WTC11 (cell line): ENCODE measurements around the gene WDR62. TPM values are rescaled to one million over a fixed set of nuclear protein-coding genes. Genes with fewer than 3 reads are reported as not detected.
A peak's percentile ranks its signal among the peaks of the same experiment; 100 is the strongest.

Experiments used
- ATAC-seq: fragments of 200-7000 bp; cut with Tn5 transposase; 2 replicates; pipeline ENCODE4 v1.10.0; 2021; ENCODE audit warnings: mild to moderate bottlenecking, moderate library complexity
- CTCF ChIA-PET: fragments of 300-600 bp; sonication (Branson Sonifier 250); formaldehyde crosslinking; loops from one replicate; lab custom pipeline; 2021; ENCODE audit warnings: antibody characterized with exemption; lab: Charles Lee
- POLR2A ChIA-PET: fragments of 350-600 bp; sonication (Branson Sonifier 250); formaldehyde crosslinking; loops from one replicate; lab custom pipeline; 2021; ENCODE audit warnings: antibody characterized with exemption; lab: Charles Lee
- DNase-seq: peaks from one replicate; pipeline ENCODE4 v3.0.0; 2021; ENCODE audit warnings: low spot score
- H3K27ac Mint-ChIP-seq: 2 replicates; pipeline ENCODE4 v1.8.0; 2021; ENCODE audit warnings: mixed read lengths
- H3K27me3 Mint-ChIP-seq: 2 replicates; pipeline ENCODE4 v1.8.0; 2021; ENCODE audit warnings: low read depth, mild to moderate bottlenecking, moderate library complexity, mixed read lengths
- H3K36me3 Mint-ChIP-seq: 2 replicates; pipeline ENCODE4 v1.8.0; 2021; ENCODE audit warnings: mixed read lengths
- H3K4me1 Mint-ChIP-seq: 2 replicates; pipeline ENCODE4 v1.8.0; 2022; ENCODE audit warnings: mixed read lengths
- H3K4me3 Mint-ChIP-seq: 2 replicates; pipeline ENCODE4 v1.8.0; 2021; ENCODE audit warnings: mild to moderate bottlenecking, moderate library complexity, mixed read lengths
- H3K9me3 Mint-ChIP-seq: 2 replicates; pipeline ENCODE4 v1.8.0; 2021; ENCODE audit warnings: mixed read lengths
- ARID4B ChIP-seq: sonication (generic); formaldehyde crosslinking; IDR thresholded peaks from 2 replicates; pipeline ENCODE4 v1.8.0; 2023; ENCODE audit warnings: missing genetic modification reagents, mild to moderate bottlenecking, borderline replicate concordance
- CREM ChIP-seq: sonication (generic); formaldehyde crosslinking; IDR thresholded peaks from 2 replicates; pipeline ENCODE4 v1.8.1; 2022; ENCODE audit warnings: mild to moderate bottlenecking, missing genetic modification reagents, moderate library complexity
- FOXJ3 ChIP-seq: sonication (generic); formaldehyde crosslinking; IDR thresholded peaks from 2 replicates; pipeline ENCODE4 v1.9.0; 2021; ENCODE audit warnings: missing genetic modification reagents, mild to moderate bottlenecking, borderline replicate concordance
- FOXP4 ChIP-seq: sonication (generic); formaldehyde crosslinking; IDR thresholded peaks from 2 replicates; pipeline ENCODE4 v1.8.0; 2022; ENCODE audit warnings: mild to moderate bottlenecking, missing genetic modification reagents
- GTF2I ChIP-seq: fragments of 250-450 bp; sonication (Bioruptor Pico); conservative IDR thresholded peaks from 2 replicates; pipeline ENCODE4 v1.4.0; 2021; ENCODE audit warnings: mild to moderate bottlenecking
- JUN ChIP-seq: sonication (generic); formaldehyde crosslinking; IDR thresholded peaks from 2 replicates; pipeline ENCODE4 v1.8.0; 2023; ENCODE audit warnings: mild to moderate bottlenecking, missing genetic modification reagents
- NFE2L1 ChIP-seq: sonication (generic); formaldehyde crosslinking; IDR thresholded peaks from 2 replicates; pipeline ENCODE4 v1.8.1; 2023; ENCODE audit warnings: missing genetic modification reagents
- OVOL2 ChIP-seq: fragments of 250-450 bp; sonication (Bioruptor Pico); IDR thresholded peaks from 2 replicates; pipeline ENCODE4 v1.9.0; 2021; ENCODE audit warnings: mild to moderate bottlenecking, borderline replicate concordance
- SMAD4 ChIP-seq: sonication (generic); formaldehyde crosslinking; IDR thresholded peaks from 2 replicates; pipeline ENCODE4 v1.8.0; 2022; ENCODE audit warnings: mild to moderate bottlenecking, missing genetic modification reagents
- SP1 ChIP-seq: sonication (generic); formaldehyde crosslinking; conservative IDR thresholded peaks from 2 replicates; pipeline ENCODE4 v1.8.1; 2022; ENCODE audit warnings: missing genetic modification reagents
- TEAD1 ChIP-seq: sonication (generic); formaldehyde crosslinking; IDR thresholded peaks from 2 replicates; pipeline ENCODE4 v1.8.0; 2022; ENCODE audit warnings: mild to moderate bottlenecking, missing genetic modification reagents
- ZNF121 ChIP-seq: sonication (generic); formaldehyde crosslinking; IDR thresholded peaks from 2 replicates; pipeline ENCODE4 v1.8.0; 2023; ENCODE audit warnings: missing genetic modification reagents
- ZNF138 ChIP-seq: sonication (generic); formaldehyde crosslinking; conservative IDR thresholded peaks from 2 replicates; pipeline ENCODE4 v1.8.1; 2022; ENCODE audit warnings: mild to moderate bottlenecking, moderate library complexity, missing genetic modification reagents
- total RNA-seq: library from RNA; stranded (reverse); gene quantifications from 3 replicates; pipeline ENCODE4 v1.2.3, GENCODE V29; 2021
- TF ChIP-seq, protein P1 (sequence below): fragments of 250-450 bp; sonication (Bioruptor Pico); conservative IDR thresholded peaks from 2 replicates; pipeline ENCODE4 v1.9.0; 2021; ENCODE audit warnings: mild to moderate bottlenecking
- TF ChIP-seq, protein P2 (sequence below): fragments of 200-600 bp; IDR thresholded peaks from 2 replicates; pipeline ENCODE4 v1.8.0; 2022; ENCODE audit warnings: antibody characterized with exemption
- TF ChIP-seq, protein P3 (sequence below): fragments of 250-450 bp; sonication (Bioruptor Pico); IDR thresholded peaks from 2 replicates; pipeline ENCODE4 v1.8.0; 2021; ENCODE audit warnings: mild to moderate bottlenecking
- TF ChIP-seq, protein P4 (sequence below): sonication (generic); formaldehyde crosslinking; IDR thresholded peaks from 2 replicates; pipeline ENCODE4 v1.8.0; 2022; ENCODE audit warnings: mild to moderate bottlenecking, missing genetic modification reagents
- TF ChIP-seq, protein P5 (sequence below): sonication (generic); formaldehyde crosslinking; IDR thresholded peaks from 2 replicates; pipeline ENCODE4 v1.8.1; 2022; ENCODE audit warnings: mild to moderate bottlenecking, missing genetic modification reagents, moderate library complexity, borderline replicate concordance
- TF ChIP-seq, protein P6 (sequence below): sonication (generic); formaldehyde crosslinking; IDR thresholded peaks from 2 replicates; pipeline ENCODE4 v1.8.1; 2022; ENCODE audit warnings: low read depth, mild to moderate bottlenecking, moderate library complexity, missing genetic modification reagents, borderline replicate concordance

WDR62 gene
- total RNA-seq, 1 experiment from 2014 or later = 40.0 TPM

DNA sequence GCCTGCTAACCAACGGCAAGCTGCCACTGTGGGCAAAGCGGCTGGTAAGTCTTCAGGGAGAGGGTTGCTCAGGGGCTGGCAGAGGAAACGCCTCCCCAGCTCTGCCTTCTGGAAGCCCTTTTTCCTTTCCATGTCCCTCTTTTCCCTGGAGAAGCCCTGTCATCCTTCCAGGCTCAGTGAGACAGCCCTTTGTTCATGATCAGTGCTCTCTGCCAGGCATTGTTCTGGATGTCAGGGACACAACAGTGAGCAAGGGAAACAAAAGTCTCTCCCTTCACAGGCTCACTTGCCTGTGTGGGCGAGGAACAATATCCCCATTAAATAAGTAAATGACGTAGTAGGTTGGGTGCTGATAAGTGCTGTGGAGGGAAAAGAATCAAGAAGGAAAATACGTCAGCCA lies 42.3 kb downstream of the WDR62 start:
- no peak overlapping the region for H3K4me3 Mint-ChIP-seq
- ChIA-PET POLR2A (no interaction called here), CTCF (no interaction called here)
- no peak for TF ChIP-seq ZNF121
- no peak for TF ChIP-seq FOXJ3 (CRISPR knock-in tag)
- TF ChIP-seq FOXP4 (CRISPR knock-in tag) = no peak
- TF ChIP-seq SMAD4 (CRISPR knock-in tag) = no peak
- no peak for TF ChIP-seq ZNF138 (CRISPR knock-in tag)
- no peak for TF ChIP-seq OVOL2 (CRISPR knock-in tag)
- no peak for TF ChIP-seq SP1 (CRISPR knock-in tag)
- TF ChIP-seq, protein P1, sequence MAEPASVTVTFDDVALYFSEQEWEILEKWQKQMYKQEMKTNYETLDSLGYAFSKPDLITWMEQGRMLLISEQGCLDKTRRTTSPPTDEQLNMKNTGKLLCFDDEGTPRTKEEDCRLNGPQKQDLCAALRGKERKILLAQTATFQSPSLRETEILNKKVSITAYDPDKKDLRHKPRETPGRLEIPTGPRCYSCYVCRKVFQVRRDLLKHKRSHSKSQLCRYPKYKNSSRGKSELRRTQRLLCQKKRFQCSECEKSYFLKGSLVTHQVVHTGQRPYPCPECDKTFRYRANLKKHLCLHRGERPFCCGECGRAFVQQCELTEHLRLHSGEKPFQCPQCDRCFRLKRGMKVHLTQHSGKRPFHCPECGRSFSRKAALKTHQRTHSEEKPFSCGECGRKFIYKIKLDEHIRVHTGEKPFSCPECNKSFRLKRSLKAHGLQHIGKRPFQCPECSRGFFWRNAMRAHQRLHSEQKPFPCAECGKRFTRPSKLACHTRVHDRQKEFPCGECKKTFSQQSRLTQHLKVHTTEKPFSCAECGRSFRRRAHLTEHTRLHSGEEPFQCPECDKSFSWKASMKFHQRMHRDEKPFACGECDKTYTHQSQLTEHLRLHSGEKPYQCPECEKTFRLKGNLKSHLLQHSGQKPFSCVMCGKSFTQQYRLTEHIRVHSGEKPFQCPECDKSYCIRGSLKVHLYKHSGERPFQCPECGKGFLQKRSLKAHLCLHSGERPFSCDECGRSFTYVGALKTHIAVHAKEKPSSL = no peak
- TF ChIP-seq ARID4B (CRISPR knock-in tag) = no peak
- no peak for TF ChIP-seq NFE2L1 (CRISPR knock-in tag)
- TF ChIP-seq TEAD1 (CRISPR knock-in tag) = no peak
- TF ChIP-seq JUN (CRISPR knock-in tag) = no peak
- TF ChIP-seq GTF2I (CRISPR knock-in tag) = no peak
- TF ChIP-seq, protein P2, sequence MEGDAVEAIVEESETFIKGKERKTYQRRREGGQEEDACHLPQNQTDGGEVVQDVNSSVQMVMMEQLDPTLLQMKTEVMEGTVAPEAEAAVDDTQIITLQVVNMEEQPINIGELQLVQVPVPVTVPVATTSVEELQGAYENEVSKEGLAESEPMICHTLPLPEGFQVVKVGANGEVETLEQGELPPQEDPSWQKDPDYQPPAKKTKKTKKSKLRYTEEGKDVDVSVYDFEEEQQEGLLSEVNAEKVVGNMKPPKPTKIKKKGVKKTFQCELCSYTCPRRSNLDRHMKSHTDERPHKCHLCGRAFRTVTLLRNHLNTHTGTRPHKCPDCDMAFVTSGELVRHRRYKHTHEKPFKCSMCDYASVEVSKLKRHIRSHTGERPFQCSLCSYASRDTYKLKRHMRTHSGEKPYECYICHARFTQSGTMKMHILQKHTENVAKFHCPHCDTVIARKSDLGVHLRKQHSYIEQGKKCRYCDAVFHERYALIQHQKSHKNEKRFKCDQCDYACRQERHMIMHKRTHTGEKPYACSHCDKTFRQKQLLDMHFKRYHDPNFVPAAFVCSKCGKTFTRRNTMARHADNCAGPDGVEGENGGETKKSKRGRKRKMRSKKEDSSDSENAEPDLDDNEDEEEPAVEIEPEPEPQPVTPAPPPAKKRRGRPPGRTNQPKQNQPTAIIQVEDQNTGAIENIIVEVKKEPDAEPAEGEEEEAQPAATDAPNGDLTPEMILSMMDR = no peak
- TF ChIP-seq CREM (CRISPR knock-in tag) = no peak
- TF ChIP-seq, protein P3, sequence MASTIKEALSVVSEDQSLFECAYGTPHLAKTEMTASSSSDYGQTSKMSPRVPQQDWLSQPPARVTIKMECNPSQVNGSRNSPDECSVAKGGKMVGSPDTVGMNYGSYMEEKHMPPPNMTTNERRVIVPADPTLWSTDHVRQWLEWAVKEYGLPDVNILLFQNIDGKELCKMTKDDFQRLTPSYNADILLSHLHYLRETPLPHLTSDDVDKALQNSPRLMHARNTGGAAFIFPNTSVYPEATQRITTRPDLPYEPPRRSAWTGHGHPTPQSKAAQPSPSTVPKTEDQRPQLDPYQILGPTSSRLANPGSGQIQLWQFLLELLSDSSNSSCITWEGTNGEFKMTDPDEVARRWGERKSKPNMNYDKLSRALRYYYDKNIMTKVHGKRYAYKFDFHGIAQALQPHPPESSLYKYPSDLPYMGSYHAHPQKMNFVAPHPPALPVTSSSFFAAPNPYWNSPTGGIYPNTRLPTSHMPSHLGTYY = no peak
- TF ChIP-seq, protein P4, sequence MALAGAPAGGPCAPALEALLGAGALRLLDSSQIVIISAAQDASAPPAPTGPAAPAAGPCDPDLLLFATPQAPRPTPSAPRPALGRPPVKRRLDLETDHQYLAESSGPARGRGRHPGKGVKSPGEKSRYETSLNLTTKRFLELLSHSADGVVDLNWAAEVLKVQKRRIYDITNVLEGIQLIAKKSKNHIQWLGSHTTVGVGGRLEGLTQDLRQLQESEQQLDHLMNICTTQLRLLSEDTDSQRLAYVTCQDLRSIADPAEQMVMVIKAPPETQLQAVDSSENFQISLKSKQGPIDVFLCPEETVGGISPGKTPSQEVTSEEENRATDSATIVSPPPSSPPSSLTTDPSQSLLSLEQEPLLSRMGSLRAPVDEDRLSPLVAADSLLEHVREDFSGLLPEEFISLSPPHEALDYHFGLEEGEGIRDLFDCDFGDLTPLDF (CRISPR knock-in tag) = no peak
- TF ChIP-seq, protein P5, sequence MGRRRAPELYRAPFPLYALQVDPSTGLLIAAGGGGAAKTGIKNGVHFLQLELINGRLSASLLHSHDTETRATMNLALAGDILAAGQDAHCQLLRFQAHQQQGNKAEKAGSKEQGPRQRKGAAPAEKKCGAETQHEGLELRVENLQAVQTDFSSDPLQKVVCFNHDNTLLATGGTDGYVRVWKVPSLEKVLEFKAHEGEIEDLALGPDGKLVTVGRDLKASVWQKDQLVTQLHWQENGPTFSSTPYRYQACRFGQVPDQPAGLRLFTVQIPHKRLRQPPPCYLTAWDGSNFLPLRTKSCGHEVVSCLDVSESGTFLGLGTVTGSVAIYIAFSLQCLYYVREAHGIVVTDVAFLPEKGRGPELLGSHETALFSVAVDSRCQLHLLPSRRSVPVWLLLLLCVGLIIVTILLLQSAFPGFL (CRISPR knock-in tag) = no peak
- TF ChIP-seq, protein P6, sequence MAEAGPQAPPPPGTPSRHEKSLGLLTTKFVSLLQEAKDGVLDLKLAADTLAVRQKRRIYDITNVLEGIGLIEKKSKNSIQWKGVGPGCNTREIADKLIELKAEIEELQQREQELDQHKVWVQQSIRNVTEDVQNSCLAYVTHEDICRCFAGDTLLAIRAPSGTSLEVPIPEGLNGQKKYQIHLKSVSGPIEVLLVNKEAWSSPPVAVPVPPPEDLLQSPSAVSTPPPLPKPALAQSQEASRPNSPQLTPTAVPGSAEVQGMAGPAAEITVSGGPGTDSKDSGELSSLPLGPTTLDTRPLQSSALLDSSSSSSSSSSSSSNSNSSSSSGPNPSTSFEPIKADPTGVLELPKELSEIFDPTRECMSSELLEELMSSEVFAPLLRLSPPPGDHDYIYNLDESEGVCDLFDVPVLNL (CRISPR knock-in tag) = no peak
- H3K27me3 Mint-ChIP-seq = no peaks in the 10 kb centered on the region
- no peak for ATAC-seq
- no peak for DNase-seq
- H3K9me3 Mint-ChIP-seq = no peaks in the 10 kb centered on the region
- H3K36me3 Mint-ChIP-seq = peaks cover 40% of the 10 kb centered on the region
- peak overlapping the region; percentile 57; the same call in 1 of the 2 replicates for H3K27ac Mint-ChIP-seq
- H3K4me1 Mint-ChIP-seq = no peaks in the 10 kb centered on the region
